ENCODE results near the gene GALNT9.

GRCh38 chr12:132256646-132257045, 72.7 kb downstream of the GALNT9 start:
- TF ChIP-seq L3MBTL2 (conservative IDR thresholded peaks at IDR 0.05): no peak
- TF ChIP-seq FOXK2 (IDR thresholded peaks at IDR 0.05): no peak
- TF ChIP-seq BHLHE40 (IDR thresholded peaks at IDR 0.05; ENCODE audit: borderline replicate concordance): no peak
- TF ChIP-seq TARDBP (IDR thresholded peaks at IDR 0.05): no peak

Measured in HEK293T (cell line).